ENCODE data around the gene CD300C.

DNA sequence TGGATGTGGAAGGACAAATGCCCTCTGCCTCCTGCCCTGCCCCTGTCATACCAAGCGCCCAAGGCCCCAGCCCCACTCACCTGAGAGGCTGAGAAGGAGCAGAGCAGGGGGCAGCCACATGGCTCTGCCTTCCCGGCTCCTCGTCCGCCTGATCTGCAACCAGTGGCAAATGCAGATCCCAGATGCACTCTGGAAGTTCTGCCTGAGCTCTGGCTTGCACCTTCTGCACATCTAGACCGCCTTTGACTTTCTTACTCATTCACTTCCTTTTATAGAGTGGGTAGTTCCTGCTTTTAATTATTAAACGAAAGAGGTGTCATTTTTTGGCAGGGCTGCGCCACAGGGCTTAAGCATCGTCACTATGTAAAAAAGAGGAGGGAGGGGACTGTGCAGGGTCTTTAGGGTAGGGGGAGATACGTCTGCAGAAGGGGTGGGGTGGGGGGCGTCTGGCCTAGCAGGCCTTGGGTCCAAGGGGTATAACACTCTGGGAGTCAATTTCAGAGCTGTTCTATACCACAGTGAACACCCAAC is 14.6 kb downstream of the CD300C start, which contains the start of gene CD300LB:
- TF ChIP-seq CTCF (IDR thresholded peaks at IDR 0.05; ENCODE audit: low read depth, low read length, poor library complexity, severe bottlenecking) (no peak), EZH2phosphoT487 (IDR thresholded peaks at IDR 0.05; ENCODE audit: borderline replicate concordance, low read length) (no peak)

All from DOHH2 (cell line).